ENCODE results near the gene UNK.

Gene UNK

GRCh38 chr17:75739801-75740200 lies 44.8 kb upstream of the UNK start:
- in situ Hi-C loops (cut with HindIII; ENCODE audit: low sequenced_read_pairs) = no loop called here
- no peak overlapping the region for H3K4me3 ChIP-seq (ENCODE audit: low read depth, low read length)
- no peak for DNase-seq (ENCODE audit: low read depth)
- TF ChIP-seq, protein P1, sequence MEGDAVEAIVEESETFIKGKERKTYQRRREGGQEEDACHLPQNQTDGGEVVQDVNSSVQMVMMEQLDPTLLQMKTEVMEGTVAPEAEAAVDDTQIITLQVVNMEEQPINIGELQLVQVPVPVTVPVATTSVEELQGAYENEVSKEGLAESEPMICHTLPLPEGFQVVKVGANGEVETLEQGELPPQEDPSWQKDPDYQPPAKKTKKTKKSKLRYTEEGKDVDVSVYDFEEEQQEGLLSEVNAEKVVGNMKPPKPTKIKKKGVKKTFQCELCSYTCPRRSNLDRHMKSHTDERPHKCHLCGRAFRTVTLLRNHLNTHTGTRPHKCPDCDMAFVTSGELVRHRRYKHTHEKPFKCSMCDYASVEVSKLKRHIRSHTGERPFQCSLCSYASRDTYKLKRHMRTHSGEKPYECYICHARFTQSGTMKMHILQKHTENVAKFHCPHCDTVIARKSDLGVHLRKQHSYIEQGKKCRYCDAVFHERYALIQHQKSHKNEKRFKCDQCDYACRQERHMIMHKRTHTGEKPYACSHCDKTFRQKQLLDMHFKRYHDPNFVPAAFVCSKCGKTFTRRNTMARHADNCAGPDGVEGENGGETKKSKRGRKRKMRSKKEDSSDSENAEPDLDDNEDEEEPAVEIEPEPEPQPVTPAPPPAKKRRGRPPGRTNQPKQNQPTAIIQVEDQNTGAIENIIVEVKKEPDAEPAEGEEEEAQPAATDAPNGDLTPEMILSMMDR (IDR thresholded peaks at IDR 0.05; ENCODE audit: low read depth, low read length, missing control alignments) = no peak

- TF ChIP-seq, protein P1 (IDR thresholded peaks at IDR 0.05; ENCODE audit: low read depth, low read length, missing control alignments) = no peak
- H3K4me3 ChIP-seq (ENCODE audit: low read depth, low read length) = no peak overlapping the region
- in situ Hi-C loops (cut with HindIII; ENCODE audit: low sequenced_read_pairs) = no loop called here
- DNase-seq (ENCODE audit: low read depth) = no peak
These were observed 44.4 kb upstream of the UNK start for GRCh38 chr17:75740215-75740614.

DNA sequence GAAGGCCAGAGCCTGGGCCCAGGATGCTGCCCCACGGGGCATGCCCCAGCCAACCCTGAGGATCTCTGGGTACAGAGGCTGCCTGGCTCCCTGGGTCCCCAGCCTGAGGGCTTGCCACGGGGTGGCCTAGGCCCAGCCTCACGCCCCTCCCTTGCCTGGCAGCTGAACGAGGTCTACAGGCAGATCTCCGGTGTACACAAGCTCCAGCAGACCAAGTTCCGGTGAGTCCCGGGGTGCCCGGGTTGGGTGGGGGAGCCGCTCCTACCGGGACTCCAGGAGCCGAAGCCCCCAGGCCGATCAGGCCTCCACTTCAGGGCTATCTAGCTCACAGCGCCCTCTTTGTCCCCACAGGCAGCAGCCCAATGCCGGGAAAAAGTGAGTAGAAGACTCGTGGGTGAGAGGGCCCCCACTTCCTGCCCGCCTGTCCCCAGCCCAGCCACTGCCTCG lies 44.0 kb upstream of the UNK start:
- in situ Hi-C loops (cut with HindIII; ENCODE audit: low sequenced_read_pairs) = no loop called here
- H3K4me3 ChIP-seq (ENCODE audit: low read depth, low read length) = no peak overlapping the region
- no peak for DNase-seq (ENCODE audit: low read depth)
- TF ChIP-seq, protein P1 (IDR thresholded peaks at IDR 0.05; ENCODE audit: low read depth, low read length, missing control alignments) = no peak

- no peak for DNase-seq (ENCODE audit: low read depth)
- in situ Hi-C loops (cut with HindIII; ENCODE audit: low sequenced_read_pairs) = no loop called here
- no peak overlapping the region for H3K4me3 ChIP-seq (ENCODE audit: low read depth, low read length)
- TF ChIP-seq, protein P1 (IDR thresholded peaks at IDR 0.05; ENCODE audit: low read depth, low read length, missing control alignments) = no peak
These were observed 42.3 kb upstream of the UNK start for GRCh38 chr17:75742337-75742736.

DNA sequence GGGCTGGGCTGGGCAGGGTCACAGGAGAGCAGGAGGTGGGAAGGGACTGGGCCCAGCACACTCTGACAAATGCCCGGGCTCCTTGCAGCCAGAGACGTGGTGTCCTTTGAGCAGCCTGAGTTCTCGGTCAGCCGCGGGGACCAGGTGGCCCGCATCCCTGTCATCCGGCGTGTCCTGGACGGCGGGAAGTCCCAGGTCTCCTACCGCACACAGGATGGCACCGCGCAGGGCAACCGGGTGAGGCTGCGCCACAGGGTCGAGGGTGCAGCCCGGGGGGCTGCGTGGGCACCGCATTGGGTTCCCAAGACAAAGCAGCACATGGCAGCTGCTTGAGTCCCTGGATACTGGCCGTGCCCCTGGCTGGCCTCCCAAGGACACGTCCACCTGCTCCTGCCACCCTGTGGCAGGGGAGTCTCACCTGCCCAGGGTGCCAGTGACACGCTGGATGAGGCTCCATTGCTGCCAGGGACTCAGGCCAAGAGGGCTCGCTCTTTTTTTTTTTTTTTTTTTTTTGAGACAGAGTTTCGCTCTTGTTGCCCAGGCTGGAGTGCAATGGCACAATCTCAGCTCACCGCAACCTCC lies 40.9 kb upstream of the UNK start:
- DNase-seq (ENCODE audit: low read depth) = no peak
- TF ChIP-seq, protein P1 (IDR thresholded peaks at IDR 0.05; ENCODE audit: low read depth, low read length, missing control alignments) = no peak
- no peak overlapping the region for H3K4me3 ChIP-seq (ENCODE audit: low read depth, low read length)
- in situ Hi-C loops (cut with HindIII; ENCODE audit: low sequenced_read_pairs) = no loop called here

DNA sequence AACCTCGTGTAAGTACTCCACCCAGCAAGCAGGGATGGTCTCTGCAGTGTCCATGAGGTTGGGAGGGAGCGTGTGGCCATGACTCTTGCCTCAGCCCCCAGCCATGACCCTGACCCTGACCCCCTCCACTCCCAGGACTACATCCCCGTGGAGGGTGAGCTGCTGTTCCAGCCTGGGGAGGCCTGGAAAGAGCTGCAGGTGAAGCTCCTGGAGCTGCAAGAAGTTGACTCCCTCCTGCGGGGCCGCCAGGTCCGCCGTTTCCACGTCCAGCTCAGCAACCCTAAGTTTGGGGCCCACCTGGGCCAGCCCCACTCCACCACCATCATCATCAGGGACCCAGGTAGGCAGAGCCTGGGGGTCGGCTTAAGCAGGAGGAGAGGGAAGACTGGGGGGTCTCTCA lies 35.9 kb upstream of the UNK start:
- TF ChIP-seq, protein P1 (IDR thresholded peaks at IDR 0.05; ENCODE audit: low read depth, low read length, missing control alignments) = no peak
- DNase-seq (ENCODE audit: low read depth) = no peak
- no peak overlapping the region for H3K4me3 ChIP-seq (ENCODE audit: low read depth, low read length)
- in situ Hi-C loops (cut with HindIII; ENCODE audit: low sequenced_read_pairs) = no loop called here
